ENCODE measurements around the gene DDOST.

DDOST gene

GRCh38 chr1:20658166-20658915 is 2.8 kb downstream of the DDOST start:
- DNase-seq: no peak

GRCh38 chr1:20657024-20657423 is 4.1 kb downstream of the DDOST start:
- DNase-seq: no peak

GRCh38 chr1:20654104-20654690 is 7.0 kb downstream of the DDOST start:
- no peak for DNase-seq

GRCh38 chr1:20652300-20652699 is 8.9 kb downstream of the DDOST start:
- no peak for DNase-seq

- DNase-seq: no peak
Measured at GRCh38 chr1:20648946-20649345, 12.2 kb downstream of the DDOST start.

GRCh38 chr1:20648438-20648837 is 12.7 kb downstream of the DDOST start:
- DNase-seq: no peak

- no peak for DNase-seq
Measured at GRCh38 chr1:20645414-20645813, 15.8 kb downstream of the DDOST start.

GRCh38 chr1:20644416-20644815 is 16.8 kb downstream of the DDOST start:
- no peak for DNase-seq

- DNase-seq: no peak
Measured at GRCh38 chr1:20643080-20643479, 18.1 kb downstream of the DDOST start.

GRCh38 chr1:20641975-20642374 is 19.2 kb downstream of the DDOST start:
- DNase-seq: no peak

- DNase-seq: peak; percentile 31 to 42
Measured at GRCh38 chr1:20640183-20640597, 21.0 kb downstream of the DDOST start.

- no peak for DNase-seq
Measured at GRCh38 chr1:20636785-20637347, 24.3 kb downstream of the DDOST start.

GRCh38 chr1:20634594-20635084 is 26.5 kb downstream of the DDOST start:
- peak; percentile 26 to 29 for DNase-seq

- no peak for DNase-seq
Measured at GRCh38 chr1:20634065-20634593, 27.0 kb downstream of the DDOST start.

GRCh38 chr1:20633190-20634064 is 27.7 kb downstream of the DDOST start, which contains the start of gene PINK1:
PINK1 (plus strand) TSS chr1:20633458; CDS start chr1:20633549, 91 bp downstream.
- peak; percentile 46 to 65 for DNase-seq

- no peak for DNase-seq
Measured at GRCh38 chr1:20632386-20632785, 28.8 kb downstream of the DDOST start.

- DNase-seq: no peak
Measured at GRCh38 chr1:20630729-20631128, 30.4 kb downstream of the DDOST start.

GRCh38 chr1:20626524-20626923 is 34.6 kb downstream of the DDOST start:
- DNase-seq: no peak

- DNase-seq: no peak
Measured at GRCh38 chr1:20626098-20626427, 35.1 kb downstream of the DDOST start.

- no peak for DNase-seq
Measured at GRCh38 chr1:20625176-20626097, 35.7 kb downstream of the DDOST start.

GRCh38 chr1:20624709-20625108 is 36.5 kb downstream of the DDOST start:
- DNase-seq: no peak

GRCh38 chr1:20621012-20621411 is 40.2 kb downstream of the DDOST start:
- no peak for DNase-seq
